ENCODE data around the gene PRPSAP2. TPM values are rescaled to one million over a fixed set of nuclear protein-coding genes. Genes with fewer than 3 reads are reported as not detected.
"Not testable (repeated sequence)": the region's sequence is repeated elsewhere in the genome, so short reads cannot be mapped to it uniquely, and the experiment has no call there.

Gene PRPSAP2
- 58.6 and 59.8 TPM in 2 replicates for total RNA-seq

GRCh38 chr17:18857864-18858566 is at the start of gene PRPSAP2:
TSS of gene PRPSAP2 (plus strand) at chr17:18858131. CDS start at chr17:18865834, 7,703 bp downstream.
- intact Hi-C loops (cut with micrococcal nuclease), result loop anchor here (2.0 to 5.0 kb wide), 3 partner anchors 63 to 97 kb away; partner anchors contain the start of gene TVP23B

GRCh38 chr17:18815924-18816323 is 42.0 kb upstream of the PRPSAP2 start:
- intact Hi-C loops (cut with micrococcal nuclease), result loop anchor here (10.0 kb wide), 1 partner anchor 139 kb away; the partner anchor contains the start of gene SLC5A10

GRCh38 chr17:18816489-18817371 is 41.2 kb upstream of the PRPSAP2 start:
- intact Hi-C loops (cut with micrococcal nuclease), result loop anchor here (10.0 kb wide), 1 partner anchor 138 kb away; the partner anchor contains the start of gene SLC5A10

GRCh38 chr17:18821430-18821829 is 36.5 kb upstream of the PRPSAP2 start:
- intact Hi-C loops (cut with micrococcal nuclease), result not testable (repeated sequence)

- intact Hi-C loops (cut with micrococcal nuclease), result not testable (repeated sequence)
Measured at GRCh38 chr17:18827613-18828012, 30.3 kb upstream of the PRPSAP2 start.

- intact Hi-C loops (cut with micrococcal nuclease), result no loop called here
Measured at GRCh38 chr17:18848501-18848900, 9.4 kb upstream of the PRPSAP2 start.

- intact Hi-C loops (cut with micrococcal nuclease), result no loop called here
Measured at GRCh38 chr17:18850679-18851078, 7.3 kb upstream of the PRPSAP2 start.

- intact Hi-C loops (cut with micrococcal nuclease), result no loop called here
Measured at GRCh38 chr17:18851201-18851600, 6.7 kb upstream of the PRPSAP2 start.

- intact Hi-C loops (cut with micrococcal nuclease), result loop anchor here (5.0 kb wide), 1 partner anchor 73 kb away; the partner anchor contains the start of gene TVP23B
Measured at GRCh38 chr17:18854956-18855355, 3.0 kb upstream of the PRPSAP2 start.

GRCh38 chr17:18855831-18856569 is 1.9 kb upstream of the PRPSAP2 start:
- intact Hi-C loops (cut with micrococcal nuclease), result loop anchor here (5.0 kb wide), 1 partner anchor 74 kb away; the partner anchor contains the start of gene TVP23B

- intact Hi-C loops (cut with micrococcal nuclease), result loop anchor here (5.0 kb wide), 1 partner anchor 74 kb away; the partner anchor contains the start of gene TVP23B
Measured at GRCh38 chr17:18856570-18856915, 1.4 kb upstream of the PRPSAP2 start.

- intact Hi-C loops (cut with micrococcal nuclease), result loop anchor here (2.0 to 5.0 kb wide), 3 partner anchors 62 to 96 kb away; partner anchors contain the start of gene TVP23B
Measured at GRCh38 chr17:18858567-18859245, 775 bp downstream of the PRPSAP2 start.

GRCh38 chr17:18859256-18859655 is 1.3 kb downstream of the PRPSAP2 start:
- intact Hi-C loops (cut with micrococcal nuclease), result loop anchor here (2.0 to 5.0 kb wide), 3 partner anchors 62 to 96 kb away; partner anchors contain the start of gene TVP23B

- intact Hi-C loops (cut with micrococcal nuclease), result loop anchor here (1.0 kb wide), 1 partner anchor 41 kb away; no protein-coding TSS in a partner anchor
Measured at GRCh38 chr17:18860161-18860972, 2.4 kb downstream of the PRPSAP2 start.

- intact Hi-C loops (cut with micrococcal nuclease), result no loop called here
Measured at GRCh38 chr17:18862011-18862410, 4.1 kb downstream of the PRPSAP2 start.

- intact Hi-C loops (cut with micrococcal nuclease), result not testable (repeated sequence)
Measured at GRCh38 chr17:18864996-18865395, 7.1 kb downstream of the PRPSAP2 start.

GRCh38 chr17:18866866-18867813 is 9.2 kb downstream of the PRPSAP2 start:
- intact Hi-C loops (cut with micrococcal nuclease), result no loop called here

GRCh38 chr17:18877104-18877645 is 19.2 kb downstream of the PRPSAP2 start:
- intact Hi-C loops (cut with micrococcal nuclease), result no loop called here

Data from T-helper 2 cell treated with Interferon-gamma antibody and Interleukin-4, amounts not matched to agents 100 ng/mL and 5 ng/mL, for 36 hours (primary cell).